HEK293 (cell line): ENCODE results near the gene PIGBOS1.

ENCODE experiments used
- CTCF ChIA-PET: fragments of 350-600 bp; formaldehyde crosslinking; extraction: SDS; loops from one replicate; lab custom pipeline; 2021; ENCODE audit warnings: antibody characterized with exemption; lab: Yijun Ruan, JAX
- POLR2A ChIA-PET: fragments of 300-600 bp; formaldehyde crosslinking; extraction: SDS; loops from one replicate; lab custom pipeline; 2020; ENCODE audit warnings: antibody characterized with exemption, inconsistent platforms; lab: Yijun Ruan, JAX
- H3K27ac ChIP-seq: fragments of 200-500 bp; sonication (Bioruptor generic); 2 replicates; pipeline ENCODE4 v1.5.1; 2014; ENCODE audit warnings: low read depth, low read length, control low read depth, inconsistent platforms; ENCODE audit errors: extremely low read depth
- H3K36me3 ChIP-seq, 2 experiments: fragments of 200-500 bp in 1 of 2; sonication (Bioruptor generic) in 1 of 2; 1 replicate in 1 of 2; 2 replicates in 1 of 2; pipeline ENCODE4 v1.5.1; 2014 to 2017; ENCODE audit warnings: inconsistent platforms in 2 of 2, low read length in 2 of 2; ENCODE audit not compliant: control insufficient read depth in 2 of 2, insufficient read depth in 1 of 2
- H3K4me1 ChIP-seq: fragments of 200-500 bp; sonication (Bioruptor generic); 2 replicates; pipeline ENCODE4 v1.5.1; 2014; ENCODE audit warnings: mild to moderate bottlenecking, low read length, inconsistent platforms; ENCODE audit not compliant: control insufficient read depth, insufficient read depth
- H3K4me3 ChIP-seq: 2 replicates; pipeline ENCODE4 v1.5.1; 2011; ENCODE audit warnings: low read depth, mild to moderate bottlenecking, control low read depth, low read length, moderate library complexity
- H3K9me3 ChIP-seq: fragments of 200-500 bp; sonication (Bioruptor generic); 2 replicates; pipeline ENCODE4 v1.5.1; 2014; ENCODE audit warnings: low read depth, low read length, inconsistent platforms; ENCODE audit not compliant: control insufficient read depth, insufficient read depth
- EGR2 ChIP-seq: fragments of 450-650 bp; formaldehyde crosslinking; IDR thresholded peaks from 2 replicates; pipeline ENCODE4 v1.5.1; 2016; ENCODE audit warnings: low read depth, missing biosample characterization, missing genetic modification characterization
- GLIS1 ChIP-seq: fragments of 450-650 bp; formaldehyde crosslinking; IDR thresholded peaks from 2 replicates; pipeline ENCODE4 v1.5.1; 2016; ENCODE audit warnings: missing biosample characterization, missing genetic modification characterization
- GLIS2 ChIP-seq: fragments of 450-650 bp; formaldehyde crosslinking; IDR thresholded peaks from 2 replicates; pipeline ENCODE4 v1.5.1; 2016; ENCODE audit warnings: missing biosample characterization, missing genetic modification characterization
- KLF9 ChIP-seq: fragments of 450-650 bp; formaldehyde crosslinking; IDR thresholded peaks from 2 replicates; pipeline ENCODE4 v1.5.1; 2016; ENCODE audit warnings: missing biosample characterization, missing genetic modification characterization, low read depth
- TCF7L2 ChIP-seq: IDR thresholded peaks from 2 replicates; pipeline ENCODE4 v1.6.1; 2011; ENCODE audit warnings: low read depth, mild to moderate bottlenecking, inconsistent platforms, low read length, moderate library complexity, borderline replicate concordance
- TRIM28 ChIP-seq: IDR thresholded peaks from 2 replicates; pipeline ENCODE4 v1.6.1; 2011; ENCODE audit warnings: low read length, control low read depth, borderline replicate concordance
- WT1 ChIP-seq: fragments of 450-650 bp; formaldehyde crosslinking; IDR thresholded peaks from 2 replicates; pipeline ENCODE4 v1.5.1; 2016; ENCODE audit warnings: missing biosample characterization, missing genetic modification characterization
- ZFHX2 ChIP-seq: fragments of 450-650 bp; formaldehyde crosslinking; conservative IDR thresholded peaks from 2 replicates; pipeline ENCODE4 v1.5.1; 2016; ENCODE audit warnings: missing biosample characterization, missing genetic modification characterization
- ZFP37 ChIP-seq: fragments of 450-650 bp; formaldehyde crosslinking; IDR thresholded peaks from 2 replicates; pipeline ENCODE4 v1.5.1; 2016; ENCODE audit warnings: missing biosample characterization, missing genetic modification characterization
- ZNF175 ChIP-seq: fragments of 450-650 bp; formaldehyde crosslinking; IDR thresholded peaks from 2 replicates; pipeline ENCODE4 v1.5.1; 2016; ENCODE audit warnings: missing biosample characterization, missing genetic modification characterization
- ZNF302 ChIP-seq: fragments of 450-650 bp; formaldehyde crosslinking; IDR thresholded peaks from 2 replicates; pipeline ENCODE4 v1.5.1; 2016; ENCODE audit warnings: missing biosample characterization, missing genetic modification characterization, low read depth
- ZNF423 ChIP-seq: fragments of 450-650 bp; formaldehyde crosslinking; IDR thresholded peaks from 2 replicates; pipeline ENCODE4 v1.5.1; 2016; ENCODE audit warnings: missing biosample characterization, missing genetic modification characterization
- ZNF48 ChIP-seq: fragments of 450-650 bp; formaldehyde crosslinking; IDR thresholded peaks from 2 replicates; pipeline ENCODE4 v1.5.1; 2016; ENCODE audit warnings: missing biosample characterization, missing genetic modification characterization
- ZNF548 ChIP-seq: fragments of 450-650 bp; formaldehyde crosslinking; IDR thresholded peaks from 2 replicates; pipeline ENCODE4 v1.5.1; 2016; ENCODE audit warnings: missing biosample characterization, missing genetic modification characterization
- ZNF654 ChIP-seq: fragments of 450-650 bp; formaldehyde crosslinking; IDR thresholded peaks from 2 replicates; pipeline ENCODE4 v1.5.1; 2016; ENCODE audit warnings: low read depth, missing biosample characterization, missing genetic modification characterization
- ZNF843 ChIP-seq: fragments of 450-650 bp; formaldehyde crosslinking; IDR thresholded peaks from 2 replicates; pipeline ENCODE4 v1.5.1; 2016; ENCODE audit warnings: missing biosample characterization, missing genetic modification characterization
- ZXDB ChIP-seq: fragments of 450-650 bp; formaldehyde crosslinking; IDR thresholded peaks from 2 replicates; pipeline ENCODE4 v1.5.1; 2016; ENCODE audit warnings: missing biosample characterization, missing genetic modification characterization
- TF ChIP-seq, protein P1 (sequence below): fragments of 450-650 bp; formaldehyde crosslinking; IDR thresholded peaks from 2 replicates; pipeline ENCODE4 v1.5.1; 2016; ENCODE audit warnings: missing biosample characterization, missing genetic modification characterization
- TF ChIP-seq, protein P2 (sequence below): fragments of 450-650 bp; formaldehyde crosslinking; IDR thresholded peaks from 2 replicates; pipeline ENCODE4 v1.5.1; 2016; ENCODE audit warnings: missing biosample characterization, missing genetic modification characterization
- TF ChIP-seq, protein P3 (sequence below): fragments of 450-650 bp; formaldehyde crosslinking; IDR thresholded peaks from 2 replicates; pipeline ENCODE4 v1.5.1; 2016; ENCODE audit warnings: missing biosample characterization, missing genetic modification characterization, borderline replicate concordance
- TF ChIP-seq, protein P4 (sequence below): fragments of 450-650 bp; formaldehyde crosslinking; IDR thresholded peaks from 2 replicates; pipeline ENCODE4 v1.5.1; 2016; ENCODE audit warnings: missing biosample characterization, missing genetic modification characterization
- TF ChIP-seq, protein P5 (sequence below): fragments of 450-650 bp; formaldehyde crosslinking; IDR thresholded peaks from 2 replicates; pipeline ENCODE4 v1.5.1; 2016; ENCODE audit warnings: missing biosample characterization, missing genetic modification characterization
- TF ChIP-seq, protein P6 (sequence below): fragments of 450-650 bp; formaldehyde crosslinking; IDR thresholded peaks from 2 replicates; pipeline ENCODE4 v1.5.1; 2016; ENCODE audit warnings: missing biosample characterization, missing genetic modification characterization
- TF ChIP-seq, protein P7 (sequence below): fragments of 450-650 bp; IDR thresholded peaks from 2 replicates; pipeline ENCODE4 v1.5.1; 2018; ENCODE audit warnings: missing biosample characterization, mild to moderate bottlenecking, missing genetic modification characterization

Gene PIGBOS1

DNA sequence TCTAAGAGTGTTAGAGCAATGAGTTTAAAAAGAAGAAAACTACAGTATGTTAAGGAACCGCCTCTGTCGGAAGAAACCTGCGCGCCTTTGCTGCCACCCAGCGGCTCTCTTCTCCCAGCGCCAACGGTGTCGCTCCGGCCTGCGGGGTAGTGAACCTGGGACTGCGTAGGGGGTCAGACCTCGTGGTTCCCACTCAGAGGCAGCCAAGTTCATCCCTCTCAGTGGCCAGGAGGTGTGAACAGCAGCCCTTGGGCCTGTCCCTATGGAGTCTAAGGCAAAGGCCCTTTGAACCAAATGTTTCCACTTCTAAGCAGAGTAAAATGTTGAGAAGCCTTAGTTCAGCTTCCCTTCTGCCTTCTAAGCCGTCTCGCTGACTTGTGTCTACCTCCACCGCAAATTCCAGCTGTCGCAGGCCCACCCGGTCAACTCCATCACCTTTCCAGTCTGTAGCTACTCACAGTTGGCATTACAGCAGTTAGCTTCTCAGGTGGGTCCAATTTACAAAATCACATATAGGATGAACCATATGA lies 28.3 kb downstream of the PIGBOS1 start:
- H3K9me3 ChIP-seq = no peaks in the 10 kb centered on the region
- peaks cover 2% of the 10 kb centered on the region; the same call in 1 of the 2 replicates for H3K4me1 ChIP-seq
- ChIA-PET POLR2A (no interaction called here), CTCF (interaction anchor here (0.6 to 2.4 kb wide), 9 partner anchors 44 to 159 kb away, joined by 3 to 13 read pairs (median 4); no protein-coding TSS in a partner anchor)
- TF ChIP-seq EGR2 (0 out of 2 replicates have a peak, but pooled peaks have one; percentile 44), TRIM28 (no peak), ZXDB (tag by site-specific recombination) (no peak), ZNF654 (tag by site-specific recombination) (peak; percentile 88), TCF7L2 (no peak), ZNF175 (no peak), ZNF548 (tag by site-specific recombination) (no peak), ZNF48 (no peak), ZNF423 (no peak), ZNF302 (no peak), ZNF843 (tag by site-specific recombination) (no peak), KLF9 (tag by site-specific recombination) (no peak), GLIS2 (tag by site-specific recombination) (peak; percentile 72), ZFHX2 (tag by site-specific recombination) (peak; percentile 40), GLIS1 (peak; percentile 80), WT1 (tag by site-specific recombination) (no peak), ZFP37 (no peak)
- TF ChIP-seq, protein P1, sequence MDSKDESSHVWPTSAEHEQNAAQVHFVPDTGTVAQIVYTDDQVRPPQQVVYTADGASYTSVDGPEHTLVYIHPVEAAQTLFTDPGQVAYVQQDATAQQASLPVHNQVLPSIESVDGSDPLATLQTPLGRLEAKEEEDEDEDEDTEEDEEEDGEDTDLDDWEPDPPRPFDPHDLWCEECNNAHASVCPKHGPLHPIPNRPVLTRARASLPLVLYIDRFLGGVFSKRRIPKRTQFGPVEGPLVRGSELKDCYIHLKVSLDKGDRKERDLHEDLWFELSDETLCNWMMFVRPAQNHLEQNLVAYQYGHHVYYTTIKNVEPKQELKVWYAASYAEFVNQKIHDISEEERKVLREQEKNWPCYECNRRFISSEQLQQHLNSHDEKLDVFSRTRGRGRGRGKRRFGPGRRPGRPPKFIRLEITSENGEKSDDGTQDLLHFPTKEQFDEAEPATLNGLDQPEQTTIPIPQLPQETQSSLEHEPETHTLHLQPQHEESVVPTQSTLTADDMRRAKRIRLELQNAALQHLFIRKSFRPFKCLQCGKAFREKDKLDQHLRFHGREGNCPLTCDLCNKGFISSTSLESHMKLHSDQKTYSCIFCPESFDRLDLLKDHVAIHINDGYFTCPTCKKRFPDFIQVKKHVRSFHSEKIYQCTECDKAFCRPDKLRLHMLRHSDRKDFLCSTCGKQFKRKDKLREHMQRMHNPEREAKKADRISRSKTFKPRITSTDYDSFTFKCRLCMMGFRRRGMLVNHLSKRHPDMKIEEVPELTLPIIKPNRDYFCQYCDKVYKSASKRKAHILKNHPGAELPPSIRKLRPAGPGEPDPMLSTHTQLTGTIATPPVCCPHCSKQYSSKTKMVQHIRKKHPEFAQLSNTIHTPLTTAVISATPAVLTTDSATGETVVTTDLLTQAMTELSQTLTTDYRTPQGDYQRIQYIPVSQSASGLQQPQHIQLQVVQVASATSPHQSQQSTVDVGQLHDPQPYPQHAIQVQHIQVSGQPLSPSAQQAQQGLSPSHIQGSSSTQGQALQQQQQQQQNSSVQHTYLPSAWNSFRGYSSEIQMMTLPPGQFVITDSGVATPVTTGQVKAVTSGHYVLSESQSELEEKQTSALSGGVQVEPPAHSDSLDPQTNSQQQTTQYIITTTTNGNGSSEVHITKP (tag by site-specific recombination) = peak; percentile 70
- TF ChIP-seq, protein P2, sequence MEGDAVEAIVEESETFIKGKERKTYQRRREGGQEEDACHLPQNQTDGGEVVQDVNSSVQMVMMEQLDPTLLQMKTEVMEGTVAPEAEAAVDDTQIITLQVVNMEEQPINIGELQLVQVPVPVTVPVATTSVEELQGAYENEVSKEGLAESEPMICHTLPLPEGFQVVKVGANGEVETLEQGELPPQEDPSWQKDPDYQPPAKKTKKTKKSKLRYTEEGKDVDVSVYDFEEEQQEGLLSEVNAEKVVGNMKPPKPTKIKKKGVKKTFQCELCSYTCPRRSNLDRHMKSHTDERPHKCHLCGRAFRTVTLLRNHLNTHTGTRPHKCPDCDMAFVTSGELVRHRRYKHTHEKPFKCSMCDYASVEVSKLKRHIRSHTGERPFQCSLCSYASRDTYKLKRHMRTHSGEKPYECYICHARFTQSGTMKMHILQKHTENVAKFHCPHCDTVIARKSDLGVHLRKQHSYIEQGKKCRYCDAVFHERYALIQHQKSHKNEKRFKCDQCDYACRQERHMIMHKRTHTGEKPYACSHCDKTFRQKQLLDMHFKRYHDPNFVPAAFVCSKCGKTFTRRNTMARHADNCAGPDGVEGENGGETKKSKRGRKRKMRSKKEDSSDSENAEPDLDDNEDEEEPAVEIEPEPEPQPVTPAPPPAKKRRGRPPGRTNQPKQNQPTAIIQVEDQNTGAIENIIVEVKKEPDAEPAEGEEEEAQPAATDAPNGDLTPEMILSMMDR (tag by site-specific recombination) = peak; percentile 77
- TF ChIP-seq, protein P3, sequence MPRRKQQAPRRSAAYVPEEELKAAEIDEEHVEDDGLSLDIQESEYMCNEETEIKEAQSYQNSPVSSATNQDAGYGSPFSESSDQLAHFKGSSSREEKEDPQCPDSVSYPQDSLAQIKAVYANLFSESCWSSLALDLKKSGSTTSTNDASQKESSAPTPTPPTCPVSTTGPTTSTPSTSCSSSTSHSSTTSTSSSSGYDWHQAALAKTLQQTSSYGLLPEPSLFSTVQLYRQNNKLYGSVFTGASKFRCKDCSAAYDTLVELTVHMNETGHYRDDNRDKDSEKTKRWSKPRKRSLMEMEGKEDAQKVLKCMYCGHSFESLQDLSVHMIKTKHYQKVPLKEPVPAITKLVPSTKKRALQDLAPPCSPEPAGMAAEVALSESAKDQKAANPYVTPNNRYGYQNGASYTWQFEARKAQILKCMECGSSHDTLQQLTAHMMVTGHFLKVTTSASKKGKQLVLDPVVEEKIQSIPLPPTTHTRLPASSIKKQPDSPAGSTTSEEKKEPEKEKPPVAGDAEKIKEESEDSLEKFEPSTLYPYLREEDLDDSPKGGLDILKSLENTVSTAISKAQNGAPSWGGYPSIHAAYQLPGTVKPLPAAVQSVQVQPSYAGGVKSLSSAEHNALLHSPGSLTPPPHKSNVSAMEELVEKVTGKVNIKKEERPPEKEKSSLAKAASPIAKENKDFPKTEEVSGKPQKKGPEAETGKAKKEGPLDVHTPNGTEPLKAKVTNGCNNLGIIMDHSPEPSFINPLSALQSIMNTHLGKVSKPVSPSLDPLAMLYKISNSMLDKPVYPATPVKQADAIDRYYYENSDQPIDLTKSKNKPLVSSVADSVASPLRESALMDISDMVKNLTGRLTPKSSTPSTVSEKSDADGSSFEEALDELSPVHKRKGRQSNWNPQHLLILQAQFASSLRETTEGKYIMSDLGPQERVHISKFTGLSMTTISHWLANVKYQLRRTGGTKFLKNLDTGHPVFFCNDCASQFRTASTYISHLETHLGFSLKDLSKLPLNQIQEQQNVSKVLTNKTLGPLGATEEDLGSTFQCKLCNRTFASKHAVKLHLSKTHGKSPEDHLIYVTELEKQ (tag by site-specific recombination) = no peak
- TF ChIP-seq, protein P4, sequence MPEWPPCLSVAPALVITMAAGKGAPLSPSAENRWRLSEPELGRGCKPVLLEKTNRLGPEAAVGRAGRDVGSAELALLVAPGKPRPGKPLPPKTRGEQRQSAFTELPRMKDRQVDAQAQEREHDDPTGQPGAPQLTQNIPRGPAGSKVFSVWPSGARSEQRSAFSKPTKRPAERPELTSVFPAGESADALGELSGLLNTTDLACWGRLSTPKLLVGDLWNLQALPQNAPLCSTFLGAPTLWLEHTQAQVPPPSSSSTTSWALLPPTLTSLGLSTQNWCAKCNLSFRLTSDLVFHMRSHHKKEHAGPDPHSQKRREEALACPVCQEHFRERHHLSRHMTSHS (tag by site-specific recombination) = no peak
- TF ChIP-seq, protein P5, sequence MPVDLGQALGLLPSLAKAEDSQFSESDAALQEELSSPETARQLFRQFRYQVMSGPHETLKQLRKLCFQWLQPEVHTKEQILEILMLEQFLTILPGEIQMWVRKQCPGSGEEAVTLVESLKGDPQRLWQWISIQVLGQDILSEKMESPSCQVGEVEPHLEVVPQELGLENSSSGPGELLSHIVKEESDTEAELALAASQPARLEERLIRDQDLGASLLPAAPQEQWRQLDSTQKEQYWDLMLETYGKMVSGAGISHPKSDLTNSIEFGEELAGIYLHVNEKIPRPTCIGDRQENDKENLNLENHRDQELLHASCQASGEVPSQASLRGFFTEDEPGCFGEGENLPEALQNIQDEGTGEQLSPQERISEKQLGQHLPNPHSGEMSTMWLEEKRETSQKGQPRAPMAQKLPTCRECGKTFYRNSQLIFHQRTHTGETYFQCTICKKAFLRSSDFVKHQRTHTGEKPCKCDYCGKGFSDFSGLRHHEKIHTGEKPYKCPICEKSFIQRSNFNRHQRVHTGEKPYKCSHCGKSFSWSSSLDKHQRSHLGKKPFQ (tag by site-specific recombination) = peak; percentile 98
- TF ChIP-seq, protein P6, sequence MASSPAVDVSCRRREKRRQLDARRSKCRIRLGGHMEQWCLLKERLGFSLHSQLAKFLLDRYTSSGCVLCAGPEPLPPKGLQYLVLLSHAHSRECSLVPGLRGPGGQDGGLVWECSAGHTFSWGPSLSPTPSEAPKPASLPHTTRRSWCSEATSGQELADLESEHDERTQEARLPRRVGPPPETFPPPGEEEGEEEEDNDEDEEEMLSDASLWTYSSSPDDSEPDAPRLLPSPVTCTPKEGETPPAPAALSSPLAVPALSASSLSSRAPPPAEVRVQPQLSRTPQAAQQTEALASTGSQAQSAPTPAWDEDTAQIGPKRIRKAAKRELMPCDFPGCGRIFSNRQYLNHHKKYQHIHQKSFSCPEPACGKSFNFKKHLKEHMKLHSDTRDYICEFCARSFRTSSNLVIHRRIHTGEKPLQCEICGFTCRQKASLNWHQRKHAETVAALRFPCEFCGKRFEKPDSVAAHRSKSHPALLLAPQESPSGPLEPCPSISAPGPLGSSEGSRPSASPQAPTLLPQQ (tag by site-specific recombination) = no peak
- TF ChIP-seq, protein P7, sequence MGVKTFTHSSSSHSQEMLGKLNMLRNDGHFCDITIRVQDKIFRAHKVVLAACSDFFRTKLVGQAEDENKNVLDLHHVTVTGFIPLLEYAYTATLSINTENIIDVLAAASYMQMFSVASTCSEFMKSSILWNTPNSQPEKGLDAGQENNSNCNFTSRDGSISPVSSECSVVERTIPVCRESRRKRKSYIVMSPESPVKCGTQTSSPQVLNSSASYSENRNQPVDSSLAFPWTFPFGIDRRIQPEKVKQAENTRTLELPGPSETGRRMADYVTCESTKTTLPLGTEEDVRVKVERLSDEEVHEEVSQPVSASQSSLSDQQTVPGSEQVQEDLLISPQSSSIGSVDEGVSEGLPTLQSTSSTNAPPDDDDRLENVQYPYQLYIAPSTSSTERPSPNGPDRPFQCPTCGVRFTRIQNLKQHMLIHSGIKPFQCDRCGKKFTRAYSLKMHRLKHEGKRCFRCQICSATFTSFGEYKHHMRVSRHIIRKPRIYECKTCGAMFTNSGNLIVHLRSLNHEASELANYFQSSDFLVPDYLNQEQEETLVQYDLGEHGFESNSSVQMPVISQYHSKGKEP = no peak
- no peak overlapping the region for H3K27ac ChIP-seq
- H3K36me3 ChIP-seq = no peaks in the 10 kb centered on the region
- peak overlapping the region; percentile 70 for H3K4me3 ChIP-seq
